Fibroblast of villous mesenchyme (primary cell): ENCODE measurements around the gene LTB4R2. TPM values are rescaled to one million over a fixed set of nuclear protein-coding genes. Genes with fewer than 3 reads are reported as not detected.

Experiments used
- DNase-seq: peaks from one replicate; pipeline ENCODE4 v3.0.0-alpha.2; 2010; ENCODE audit warnings: low read depth
- H3K4me3 ChIP-seq: 2 replicates; pipeline ENCODE4 v1.5.1; 2011; ENCODE audit warnings: low read depth, mild to moderate bottlenecking, low read length
- total RNA-seq: library from RNA; depleted of rRNA; stranded (reverse); fragments of >200 nt; gene quantifications from 2 replicates; pipeline ENCODE4 v1.2.3, GENCODE V29; 2012
- TF ChIP-seq, protein P1 (sequence below): IDR thresholded peaks from 2 replicates; pipeline ENCODE4 v1.5.1; 2012; ENCODE audit warnings: low read depth, mild to moderate bottlenecking, low read length; ENCODE audit not compliant: insufficient read depth

LTB4R2 gene
- total RNA-seq, 1 donor, result 3.9 TPM

DNA sequence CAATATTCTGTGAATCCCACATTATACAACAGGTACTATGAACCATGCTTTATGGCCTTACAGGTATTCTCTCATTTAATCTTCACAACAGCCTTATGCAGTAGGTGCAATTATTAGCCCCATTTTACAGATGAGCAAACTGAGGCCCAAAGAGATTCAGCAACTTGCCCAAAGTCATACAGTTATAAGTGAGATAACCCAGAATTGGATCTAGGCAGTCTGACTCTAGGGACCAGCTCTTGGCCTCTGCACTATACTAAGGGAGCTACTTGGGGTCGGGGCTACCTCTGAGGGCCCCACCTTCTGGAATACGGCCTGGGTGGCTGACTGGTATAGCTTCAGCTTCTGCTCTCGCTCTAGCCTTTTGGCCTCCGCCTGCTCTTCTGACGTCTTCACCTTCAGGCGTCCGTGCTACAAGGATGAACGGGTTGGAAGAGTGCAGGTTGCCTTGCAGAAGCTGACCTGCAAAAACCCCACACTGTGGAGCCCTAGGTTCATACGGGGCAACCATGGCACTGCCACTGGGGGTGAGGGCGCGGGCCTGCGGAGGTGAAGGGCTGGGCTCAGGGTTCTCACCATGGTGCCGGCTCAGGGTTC, 39.3 kb upstream of the LTB4R2 start:
- TF ChIP-seq, protein P1, sequence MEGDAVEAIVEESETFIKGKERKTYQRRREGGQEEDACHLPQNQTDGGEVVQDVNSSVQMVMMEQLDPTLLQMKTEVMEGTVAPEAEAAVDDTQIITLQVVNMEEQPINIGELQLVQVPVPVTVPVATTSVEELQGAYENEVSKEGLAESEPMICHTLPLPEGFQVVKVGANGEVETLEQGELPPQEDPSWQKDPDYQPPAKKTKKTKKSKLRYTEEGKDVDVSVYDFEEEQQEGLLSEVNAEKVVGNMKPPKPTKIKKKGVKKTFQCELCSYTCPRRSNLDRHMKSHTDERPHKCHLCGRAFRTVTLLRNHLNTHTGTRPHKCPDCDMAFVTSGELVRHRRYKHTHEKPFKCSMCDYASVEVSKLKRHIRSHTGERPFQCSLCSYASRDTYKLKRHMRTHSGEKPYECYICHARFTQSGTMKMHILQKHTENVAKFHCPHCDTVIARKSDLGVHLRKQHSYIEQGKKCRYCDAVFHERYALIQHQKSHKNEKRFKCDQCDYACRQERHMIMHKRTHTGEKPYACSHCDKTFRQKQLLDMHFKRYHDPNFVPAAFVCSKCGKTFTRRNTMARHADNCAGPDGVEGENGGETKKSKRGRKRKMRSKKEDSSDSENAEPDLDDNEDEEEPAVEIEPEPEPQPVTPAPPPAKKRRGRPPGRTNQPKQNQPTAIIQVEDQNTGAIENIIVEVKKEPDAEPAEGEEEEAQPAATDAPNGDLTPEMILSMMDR, result no peak
- no peak for DNase-seq
- peak overlapping the region; percentile 95 for H3K4me3 ChIP-seq

DNA sequence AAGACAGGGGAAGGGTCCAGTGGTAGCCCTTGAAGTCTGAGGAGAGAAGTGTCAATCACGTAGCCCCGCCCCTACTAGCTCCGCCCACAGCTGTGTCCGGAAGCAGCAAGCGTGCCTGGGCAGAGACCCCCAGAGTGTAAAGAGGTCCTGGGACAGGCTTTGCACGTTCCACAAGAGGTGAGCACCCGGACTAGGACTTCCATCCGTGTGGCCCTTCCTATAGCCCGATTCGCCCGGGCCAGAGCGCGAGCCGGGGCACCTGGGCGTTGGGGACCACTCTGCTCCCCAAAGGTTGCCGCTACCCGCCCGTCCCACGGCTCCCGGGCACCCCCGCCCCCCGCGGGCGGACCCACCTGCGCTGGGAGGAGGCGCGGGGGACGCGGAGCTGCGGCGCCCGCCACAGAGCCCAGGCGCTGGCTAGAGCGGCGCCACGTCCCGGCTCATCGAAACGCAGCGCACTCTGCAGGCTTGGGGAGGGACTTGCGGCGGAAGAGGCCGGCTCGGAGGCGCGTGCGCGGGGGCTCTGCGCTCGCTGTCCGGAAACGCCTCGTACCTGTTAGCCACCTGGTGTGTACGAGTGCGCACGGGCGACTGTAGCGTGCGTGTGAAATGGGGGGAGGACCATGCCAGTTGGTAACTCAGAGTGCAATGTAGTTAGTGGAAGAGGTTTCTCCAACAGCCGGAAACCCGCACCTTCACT, 38.7 kb upstream of the LTB4R2 start, which contains the start of gene RABGGTA:
Gene RABGGTA (minus strand): TSS at position 464 of the 700 bp plus-strand sequence. CDS start 482 bp downstream, outside the sequence.
- peak within 1 kb of the TSS; percentile 95 for H3K4me3 ChIP-seq
- peak; percentile 83 for DNase-seq
- TF ChIP-seq, protein P1, result peak; percentile 60

DNA sequence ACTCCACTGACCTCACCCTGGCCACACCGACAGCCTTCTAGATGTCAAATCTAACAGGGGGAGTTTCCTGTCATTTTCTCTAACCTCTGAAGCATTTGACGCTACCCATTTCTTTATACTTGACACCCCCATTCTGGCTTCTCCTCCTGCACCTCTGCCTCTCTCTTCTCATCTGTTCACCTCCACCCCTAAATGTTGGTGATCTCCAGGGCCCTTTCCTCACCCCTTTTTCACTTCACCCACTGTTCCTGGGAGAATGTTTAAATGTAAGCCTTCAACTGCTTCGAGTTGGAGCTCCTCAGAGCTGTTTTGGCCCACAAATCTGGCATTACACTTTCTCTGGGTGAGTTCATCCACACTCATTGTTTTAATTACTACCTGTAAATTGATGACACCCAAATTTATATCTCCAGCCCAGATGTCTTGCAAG, 38.1 kb upstream of the LTB4R2 start:
- H3K4me3 ChIP-seq, result peak overlapping the region; percentile 95
- TF ChIP-seq, protein P1, result no peak
- DNase-seq, result no peak

DNA sequence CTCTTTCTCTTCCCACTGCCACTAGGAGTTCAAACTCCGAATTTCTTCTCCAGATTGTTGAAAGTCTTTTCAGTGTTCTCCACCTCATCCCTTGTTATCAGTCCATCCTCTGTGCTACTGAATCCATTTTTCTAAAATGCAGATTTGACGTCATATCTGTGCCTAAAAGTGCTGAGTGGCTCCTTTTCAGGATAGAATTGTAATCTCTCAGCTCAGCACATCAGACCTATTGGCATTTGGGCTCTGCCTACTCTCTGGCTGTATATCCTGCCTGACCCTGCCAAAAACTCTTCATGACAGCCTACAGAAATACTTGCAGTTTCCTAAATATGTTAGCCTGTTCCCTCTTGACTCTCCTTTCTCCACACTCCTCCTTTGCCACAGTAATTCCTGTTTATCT, 37.5 kb upstream of the LTB4R2 start:
- DNase-seq, result no peak
- H3K4me3 ChIP-seq, result no peak overlapping the region
- TF ChIP-seq, protein P1, result no peak

DNA sequence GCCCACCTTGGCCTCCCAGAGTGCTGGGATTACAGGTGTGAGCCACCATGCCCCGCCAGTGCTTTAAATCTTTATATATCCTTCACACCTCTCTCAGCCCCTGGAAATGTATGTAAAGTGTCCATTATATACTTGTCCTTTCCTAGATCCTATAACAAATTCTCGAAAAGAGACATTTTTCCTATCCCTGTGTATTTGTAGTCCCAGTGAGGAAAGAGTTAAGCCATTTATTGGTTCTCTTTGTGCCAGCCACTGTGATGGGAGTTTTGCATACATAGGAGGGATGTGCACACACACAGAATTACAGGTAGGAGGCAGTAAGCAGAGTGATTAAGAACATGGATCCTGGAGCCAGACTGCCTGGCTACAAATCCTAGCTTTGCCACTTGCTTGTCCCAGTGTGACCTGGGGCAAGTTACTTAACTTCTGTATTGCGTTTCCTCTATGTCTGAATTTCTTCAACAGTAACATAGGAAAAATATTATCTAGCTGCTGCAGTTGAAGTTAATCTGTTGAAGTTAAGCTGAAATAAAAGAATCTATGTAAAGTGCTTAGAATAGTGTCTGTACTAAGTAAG, 36.4 kb upstream of the LTB4R2 start:
- TF ChIP-seq, protein P1, result no peak
- no peak for DNase-seq
- H3K4me3 ChIP-seq, result no peak overlapping the region

DNA sequence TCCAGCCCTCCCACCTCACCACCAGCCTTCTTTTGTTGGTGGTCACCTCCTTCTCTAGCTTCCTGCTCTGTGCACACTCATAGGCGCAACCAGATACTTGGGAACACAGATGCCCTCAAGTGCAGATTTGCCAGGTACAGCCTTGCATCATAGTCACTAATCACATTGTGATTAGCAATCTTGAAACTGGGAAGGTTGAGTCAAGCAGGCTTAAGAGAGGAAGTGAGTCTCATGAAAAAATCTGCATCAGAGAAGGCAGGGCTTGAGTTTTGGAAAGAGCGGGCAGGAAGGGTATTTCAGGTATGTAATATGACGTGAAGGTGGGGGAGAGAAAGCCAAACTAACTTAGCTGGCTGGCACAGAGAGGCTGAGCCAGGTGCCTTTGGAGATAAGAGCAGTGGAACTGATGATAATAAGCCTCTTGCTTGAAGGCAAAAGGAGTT, 35.8 kb upstream of the LTB4R2 start:
- H3K4me3 ChIP-seq, result no peak overlapping the region
- DNase-seq, result no peak
- TF ChIP-seq, protein P1, result no peak
